Measurements from ENCODE around the gene EVA1A. TPM values are rescaled to one million over a fixed set of nuclear protein-coding genes. Genes with fewer than 3 reads are reported as not detected.

The EVA1A gene
- total and polyA plus RNA-seq, 8 donors: 1.3 to 4.7 (median 2.4) TPM; not detected in 3

- intact Hi-C loops (cut with DNase I; ENCODE audit: low total_unique reads): no loop called here
- TF ChIP-seq CTCF (IDR thresholded peaks at IDR 0.05) (no peak), POLR2AphosphoS5 (IDR thresholded peaks at IDR 0.05) (no peak), EP300 (IDR thresholded peaks at IDR 0.05) (no peak), POLR2A (IDR thresholded peaks at IDR 0.05) (no peak)
- H3K27ac ChIP-seq: no peak overlapping the region
- H3K27me3 ChIP-seq: peaks cover 0 to 57% (median 13%) of the 10 kb centered on the region in 3 donors
- H3K4me1 ChIP-seq: peaks cover 0 to 11% (median 6%) of the 10 kb centered on the region in 4 donors
- H3K9me3 ChIP-seq: no peaks in the 10 kb centered on the region
- no peak overlapping the region for H3K4me3 ChIP-seq
- no peak for DNase-seq
- WGBS, 5 donors: 52 to 69% (median 60%) methylated on average over 6 of the region's 6 CpGs
- H3K36me3 ChIP-seq: no peaks in the 10 kb centered on the region
Observed at GRCh38 chr2:75605770-75606529, 45.2 kb upstream of the EVA1A start.

- DNase-seq: no peak
- Histone ChIP-seq H3K36me3 (no peaks in the 10 kb centered on the region), H3K4me1 (peaks cover 0 to 11% (median 6%) of the 10 kb centered on the region in 4 donors), H3K4me3 (no peak overlapping the region), H3K27me3 (peaks cover 0 to 45% (median 10%) of the 10 kb centered on the region in 3 donors), H3K27ac (no peak overlapping the region), H3K9me3 (no peaks in the 10 kb centered on the region)
- TF ChIP-seq CTCF (IDR thresholded peaks at IDR 0.05) (no peak), POLR2A (IDR thresholded peaks at IDR 0.05) (no peak)
- intact Hi-C loops (cut with DNase I; ENCODE audit: low total_unique reads): no loop called here
- 33 to 63% (median 45%) methylated on average over 4 of the region's 4 CpGs for WGBS, 5 donors
Observed at GRCh38 chr2:75604484-75604883, 43.7 kb upstream of the EVA1A start.

DNA sequence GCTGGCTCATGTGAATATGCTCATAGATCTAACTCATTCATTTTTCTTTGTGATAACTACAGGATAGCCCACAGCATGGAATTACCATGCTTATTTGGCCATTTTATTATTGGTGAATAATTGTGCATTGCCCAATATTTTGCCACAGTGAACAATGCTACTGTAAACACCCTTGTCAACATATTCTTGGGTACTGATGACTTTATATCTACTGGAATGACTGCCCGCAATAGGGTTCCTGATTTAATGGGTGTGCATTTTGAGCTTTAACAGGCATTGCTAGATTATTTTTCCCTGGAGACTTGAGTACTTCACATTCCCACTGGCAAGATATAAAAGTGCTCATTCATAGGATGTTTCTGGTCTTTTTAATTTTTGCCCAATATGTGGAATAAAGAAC is 42.7 kb upstream of the EVA1A start:
- Histone ChIP-seq H3K9me3 (no peaks in the 10 kb centered on the region), H3K27ac (no peak overlapping the region), H3K36me3 (no peaks in the 10 kb centered on the region), H3K27me3 (peaks cover 0 to 35% (median under 1%) of the 10 kb centered on the region in 3 donors), H3K4me3 (no peak overlapping the region), H3K4me1 (peaks cover 0 to 2% (median 0%) of the 10 kb centered on the region in 4 donors)
- WGBS, 5 donors: 88 to 100% (median 96%) methylated on average over 1 of the region's 1 CpG
- TF ChIP-seq POLR2A (IDR thresholded peaks at IDR 0.05) (no peak), CTCF (IDR thresholded peaks at IDR 0.05) (no peak), EP300 (IDR thresholded peaks at IDR 0.05) (no peak), POLR2AphosphoS5 (IDR thresholded peaks at IDR 0.05) (no peak)
- DNase-seq: no peak
- intact Hi-C loops (cut with DNase I; ENCODE audit: low total_unique reads): no loop called here

DNA sequence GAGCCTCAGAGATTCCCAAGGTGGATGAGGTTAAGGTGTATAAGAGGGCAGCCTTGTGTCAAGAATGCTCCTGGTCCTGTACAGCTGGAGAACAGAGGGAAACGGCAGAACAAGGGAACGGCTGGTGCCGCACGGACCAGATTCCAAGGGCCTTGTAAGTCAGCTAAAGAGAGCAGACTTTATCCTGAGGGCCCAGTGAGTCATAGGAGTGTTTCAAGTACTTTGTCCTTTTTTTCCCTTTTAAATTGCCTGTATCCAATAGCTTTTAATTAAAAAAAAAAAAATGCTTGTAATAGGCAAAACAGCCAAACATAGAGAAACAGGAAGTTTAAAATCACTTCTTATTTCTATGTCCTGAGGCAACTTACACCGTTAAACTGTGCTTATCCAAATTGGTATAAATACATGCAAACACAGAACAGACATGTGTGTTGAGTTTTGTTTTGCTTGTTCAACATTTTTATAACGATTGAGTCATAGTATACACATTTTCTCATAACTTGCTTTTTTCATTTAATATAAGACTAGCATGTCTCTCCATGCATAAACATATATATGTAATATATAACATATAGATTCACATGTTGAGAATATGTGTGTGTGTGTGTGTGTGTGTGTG is 42.1 kb upstream of the EVA1A start:
- Histone ChIP-seq H3K4me1 (no peaks in the 10 kb centered on the region), H3K27me3 (peaks cover 0 to 28% (median 0%) of the 10 kb centered on the region in 3 donors), H3K9me3 (no peaks in the 10 kb centered on the region), H3K36me3 (no peaks in the 10 kb centered on the region), H3K27ac (no peak overlapping the region), H3K4me3 (no peak overlapping the region)
- intact Hi-C loops (cut with DNase I; ENCODE audit: low total_unique reads): no loop called here
- no peak for DNase-seq
- 54 to 76% (median 69%) methylated on average over 6 of the region's 6 CpGs for WGBS, 5 donors
- no peak for TF ChIP-seq EP300 (IDR thresholded peaks at IDR 0.05)
- no peak for TF ChIP-seq POLR2AphosphoS5 (IDR thresholded peaks at IDR 0.05)
- no peak for TF ChIP-seq CTCF (IDR thresholded peaks at IDR 0.05)
- TF ChIP-seq POLR2A (IDR thresholded peaks at IDR 0.05): no peak

Measured in stomach (tissue), 9 donors.